ENCODE results near the gene KLK12.
A peak's percentile ranks its signal among the peaks of the same experiment; 100 is the strongest.

KLK12 gene, protein sequence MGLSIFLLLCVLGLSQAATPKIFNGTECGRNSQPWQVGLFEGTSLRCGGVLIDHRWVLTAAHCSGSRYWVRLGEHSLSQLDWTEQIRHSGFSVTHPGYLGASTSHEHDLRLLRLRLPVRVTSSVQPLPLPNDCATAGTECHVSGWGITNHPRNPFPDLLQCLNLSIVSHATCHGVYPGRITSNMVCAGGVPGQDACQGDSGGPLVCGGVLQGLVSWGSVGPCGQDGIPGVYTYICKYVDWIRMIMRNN

GRCh38 chr19:51034704-51035103 lies at the start of gene KLK12:
Gene KLK12 (minus strand): TSS chr19:51035002. CDS start chr19:51034621, 381 bp downstream.
- DNase-seq, result peak; percentile 91

- no peak for DNase-seq
These were observed 49.7 kb upstream of the KLK12 start for GRCh38 chr19:51084505-51084904.

DNA sequence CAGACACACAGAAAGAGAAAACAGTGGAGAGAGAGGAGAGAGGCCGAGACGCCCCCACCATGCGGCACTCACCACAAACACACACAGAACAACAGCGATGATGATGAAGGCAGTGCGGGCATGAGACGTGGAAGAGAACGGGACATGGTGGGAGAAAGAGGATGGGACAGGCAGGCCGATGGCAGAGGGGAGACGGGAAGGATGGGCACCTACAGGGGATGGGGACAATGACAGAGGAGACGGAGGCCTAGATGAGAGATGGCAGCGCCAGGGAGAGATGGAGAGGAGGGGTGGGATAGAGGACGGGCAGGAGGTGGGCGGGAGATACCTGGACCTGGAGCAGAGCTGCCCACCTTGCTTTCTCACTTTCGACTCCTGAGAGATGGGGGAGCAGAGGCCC lies 49.0 kb upstream of the KLK12 start:
- no peak for DNase-seq

GRCh38 chr19:51083181-51083580 lies 48.4 kb upstream of the KLK12 start:
- DNase-seq, result no peak

DNA sequence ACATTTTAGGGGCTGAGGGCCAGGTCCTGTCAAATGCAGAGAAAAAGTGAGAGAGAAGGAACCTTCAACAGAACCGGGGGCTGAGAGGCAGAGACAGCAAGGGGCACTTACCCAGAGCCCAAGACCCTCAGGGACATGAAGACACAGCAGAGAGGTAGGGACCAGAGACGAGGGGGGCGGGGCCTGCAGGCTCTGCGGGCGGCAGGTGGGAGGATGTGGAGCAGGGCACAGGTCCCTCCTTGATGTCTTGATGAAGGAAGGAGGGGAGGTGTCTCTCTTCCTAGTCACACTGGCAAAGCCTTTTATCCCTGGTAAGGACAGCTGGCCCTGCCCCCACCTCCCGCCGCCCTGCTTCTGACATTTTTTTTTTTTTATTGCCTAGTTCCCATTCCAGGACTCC lies 47.8 kb upstream of the KLK12 start, which contains the start of gene KLK14:
TSS of gene KLK14 (minus strand) at position 277 of the 400 bp plus-strand sequence. CDS start at position 4, 273 bp downstream.
- DNase-seq, result no peak

- no peak for DNase-seq
These were observed 46.7 kb upstream of the KLK12 start for GRCh38 chr19:51081476-51081875.

GRCh38 chr19:51079481-51080110 lies 44.8 kb upstream of the KLK12 start:
- peak; percentile 87 for DNase-seq

DNA sequence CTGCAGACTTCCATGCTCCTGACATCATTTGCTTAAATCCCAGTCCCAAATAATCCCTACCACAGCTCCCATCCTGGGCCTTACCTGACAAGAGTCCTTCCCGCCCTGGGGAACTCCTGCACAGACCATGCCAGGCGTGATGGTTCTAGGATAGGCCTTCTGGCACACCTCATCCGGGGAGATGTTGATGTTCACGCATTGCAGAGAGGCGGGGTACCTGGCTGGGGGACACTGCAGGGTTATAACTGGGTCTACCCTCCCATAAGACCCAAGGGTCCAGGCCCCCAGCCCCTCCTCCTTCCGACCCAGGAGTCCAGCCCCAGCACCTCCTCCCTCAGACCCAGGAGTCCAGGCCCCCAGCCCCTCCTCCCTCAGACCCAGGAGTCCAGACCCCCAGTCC lies 43.9 kb upstream of the KLK12 start:
- DNase-seq, result no peak

DNA sequence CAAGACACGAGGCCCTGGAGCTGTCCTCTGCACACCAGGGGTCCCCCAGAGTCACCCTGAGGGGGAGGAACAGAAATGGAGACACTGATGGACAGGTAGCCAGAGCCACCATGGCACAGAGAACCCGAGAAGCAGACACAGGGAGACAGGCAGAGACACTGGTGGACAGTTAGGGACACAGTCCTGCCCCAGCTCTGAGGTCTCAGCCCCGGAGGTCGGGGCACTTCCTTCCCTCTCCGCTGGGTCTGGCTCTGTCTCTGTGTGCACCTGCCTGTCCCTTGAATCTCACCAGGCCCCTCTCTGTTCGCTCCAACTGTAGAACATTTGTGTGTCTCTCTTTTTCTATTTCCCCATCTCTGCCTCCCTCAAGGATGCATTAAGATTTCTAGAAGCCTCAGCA lies 43.3 kb upstream of the KLK12 start:
- no peak for DNase-seq

- DNase-seq, result no peak
These were observed 41.9 kb upstream of the KLK12 start for GRCh38 chr19:51076631-51077213.

DNA sequence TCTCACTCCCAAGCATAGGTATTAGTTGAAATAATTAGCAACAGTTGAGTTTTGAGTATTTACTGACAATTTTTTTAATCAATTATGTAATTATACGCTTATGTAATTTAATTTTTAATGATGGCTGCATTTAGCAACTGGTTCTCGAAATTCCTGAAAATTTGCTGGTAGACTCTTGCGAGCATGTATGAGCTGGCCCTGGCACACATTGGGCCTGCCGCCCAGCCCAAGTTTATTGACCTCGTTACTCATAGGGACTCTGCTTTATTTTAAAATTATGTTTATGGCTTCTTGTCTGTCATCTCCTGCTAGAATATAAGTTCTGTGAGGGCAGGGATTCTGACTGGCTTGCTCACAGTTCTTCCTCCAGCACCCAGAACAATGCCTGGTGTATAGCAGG lies 41.2 kb upstream of the KLK12 start:
- DNase-seq, result no peak

DNA sequence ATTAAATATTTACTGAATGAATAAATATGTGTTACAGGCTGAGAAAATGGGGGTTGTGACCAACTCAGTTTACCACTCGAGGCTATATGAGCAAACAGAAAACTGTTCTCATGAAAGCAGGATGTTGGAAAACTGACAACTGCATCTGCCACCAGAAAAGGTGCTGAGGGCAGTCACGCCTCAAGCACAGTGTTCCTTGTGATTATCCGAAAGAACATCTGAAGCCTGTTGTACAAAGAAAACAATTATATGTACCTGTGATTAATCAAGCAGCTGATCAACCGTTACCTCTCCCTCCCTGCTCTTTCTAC lies 36.2 kb upstream of the KLK12 start:
- peak; percentile 72 for DNase-seq

DNA sequence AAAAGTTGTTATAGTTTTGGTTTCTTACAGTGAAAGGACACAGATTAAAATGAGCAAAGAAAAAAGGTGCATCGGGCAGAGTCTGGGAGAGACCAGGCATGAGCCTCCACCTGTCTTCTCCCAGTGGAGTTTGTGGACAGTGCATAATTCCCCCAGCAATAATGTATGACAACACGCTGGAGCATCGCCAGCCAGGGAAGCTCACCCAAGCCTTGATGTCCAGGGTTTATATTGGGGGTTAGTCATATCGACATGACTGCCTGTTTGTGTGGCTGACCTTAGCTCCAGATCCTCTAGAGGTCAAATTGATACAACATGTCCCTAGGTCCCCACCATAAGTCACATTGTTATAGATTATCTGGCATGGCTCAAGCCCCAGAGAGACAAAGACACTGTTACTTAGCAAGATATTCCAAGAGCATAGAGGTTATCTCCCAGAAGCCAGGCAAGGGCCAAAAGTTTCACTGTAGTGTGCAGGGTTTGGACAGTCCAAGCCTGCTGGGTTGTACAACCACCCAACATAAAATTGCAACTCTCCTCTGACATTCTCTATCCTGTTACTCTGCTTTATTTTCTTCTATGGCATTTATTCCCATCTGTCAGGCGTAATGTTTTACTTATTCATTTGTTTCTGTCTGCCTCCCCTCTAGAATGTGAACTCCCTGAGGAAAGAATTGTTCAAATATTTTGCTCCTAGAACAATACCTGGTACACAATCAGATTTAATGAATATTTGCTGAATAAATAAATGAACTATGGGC lies 35.7 kb upstream of the KLK12 start:
- peak; percentile 30 for DNase-seq

DNA sequence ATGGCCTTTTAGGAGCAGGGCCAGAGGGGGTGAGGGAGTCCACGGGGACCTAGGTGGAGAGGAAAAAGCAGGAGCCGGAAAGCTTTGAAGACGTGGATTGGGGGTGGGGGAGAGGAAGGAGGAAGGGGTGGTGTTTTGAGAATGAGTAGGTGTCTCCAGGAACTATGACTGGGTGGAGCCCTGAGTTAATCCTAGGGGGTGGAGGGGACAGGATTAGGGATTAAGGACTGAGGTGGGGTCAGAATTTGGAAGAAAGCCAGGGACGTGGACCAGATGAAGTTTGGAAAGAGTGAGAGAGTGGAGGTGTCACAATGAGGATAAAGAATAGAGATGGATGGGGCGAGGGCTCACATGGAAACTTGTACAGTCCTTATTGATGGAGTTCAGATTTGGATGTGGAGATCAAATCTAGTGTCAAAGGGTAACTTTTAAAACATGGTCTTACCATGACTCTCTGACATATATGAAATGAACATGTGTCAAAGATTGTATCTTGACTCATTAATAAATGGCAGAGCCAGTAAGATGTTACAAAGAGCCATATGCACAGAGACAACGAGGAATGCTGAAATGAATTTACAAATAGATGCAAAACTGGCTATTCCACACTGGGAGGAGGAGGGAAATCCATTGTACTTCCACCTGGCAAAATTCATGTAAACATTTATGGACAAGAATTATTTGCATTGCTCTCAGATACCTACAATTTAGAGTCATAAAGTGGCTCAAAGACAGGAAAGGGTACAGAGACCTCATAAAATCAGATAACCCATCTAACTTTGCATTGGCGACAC lies 31.8 kb upstream of the KLK12 start:
- no peak for DNase-seq

- DNase-seq, result no peak
These were observed 30.6 kb upstream of the KLK12 start for GRCh38 chr19:51065221-51065960.

- no peak for DNase-seq
These were observed 29.9 kb upstream of the KLK12 start, which contains the start of gene KLK13 for GRCh38 chr19:51064534-51065220. Gene KLK13 (minus strand): TSS chr19:51065092. CDS start chr19:51065067, 25 bp downstream.

GRCh38 chr19:51063664-51064063 lies 28.9 kb upstream of the KLK12 start:
- no peak for DNase-seq

DNA sequence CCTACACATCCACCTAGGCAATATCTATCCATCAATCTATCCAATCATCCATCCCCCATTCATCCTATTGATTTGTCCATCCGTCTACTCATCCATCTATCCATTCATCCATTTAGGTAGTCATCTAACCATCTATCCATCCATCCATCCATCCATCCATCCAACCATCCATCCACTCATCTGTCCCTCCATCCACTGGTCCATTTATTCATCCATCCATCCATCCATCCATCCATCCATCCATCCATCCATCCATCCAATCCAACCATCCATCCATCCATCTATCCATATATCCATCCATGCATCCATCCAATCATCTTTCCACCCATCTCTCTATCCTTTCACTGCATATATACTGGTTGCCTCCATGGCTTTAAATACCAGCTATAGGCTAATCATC lies 26.2 kb upstream of the KLK12 start:
- DNase-seq, result no peak

- no peak for DNase-seq
These were observed 25.5 kb upstream of the KLK12 start for GRCh38 chr19:51060336-51060735.

GRCh38 chr19:51059715-51060114 lies 24.9 kb upstream of the KLK12 start:
- DNase-seq, result no peak

GRCh38 chr19:51055866-51056265 lies 21.1 kb upstream of the KLK12 start:
- DNase-seq, result no peak

GRCh38 chr19:51047031-51047335 lies 12.2 kb upstream of the KLK12 start:
- peak; percentile 94 for DNase-seq

All from NCI-H2029 (cell line).